Mesothelial cell of epicardium (in vitro differentiated cells): Measurements from ENCODE around the gene C9orf78. TPM values are rescaled to one million over a fixed set of nuclear protein-coding genes. Genes with fewer than 3 reads are reported as not detected.

Experiments used
- DNase-seq, 2 experiments: peaks; one replicate each; pipeline ENCODE4 v3.0.0; 2021; ENCODE audit warnings: low spot score in 2 of 2; ENCODE audit not compliant: unreplicated experiment in 2 of 2
- H3K27ac Mint-ChIP-seq: 2 replicates; pipeline ENCODE4 v1.8.0; 2021; ENCODE audit warnings: mixed read lengths
- H3K27me3 Mint-ChIP-seq: 2 replicates; pipeline ENCODE4 v1.8.0; 2021; ENCODE audit warnings: low read depth, mixed read lengths
- H3K36me3 Mint-ChIP-seq: 2 replicates; pipeline ENCODE4 v1.8.0; 2021; ENCODE audit warnings: mixed read lengths
- H3K4me1 Mint-ChIP-seq: 2 replicates; pipeline ENCODE4 v1.8.0; 2021; ENCODE audit warnings: mixed read lengths
- H3K4me3 Mint-ChIP-seq: 2 replicates; pipeline ENCODE4 v1.8.0; 2021; ENCODE audit warnings: mild to moderate bottlenecking, moderate library complexity, mixed read lengths
- H3K9me3 Mint-ChIP-seq: 2 replicates; pipeline ENCODE4 v1.8.0; 2021; ENCODE audit warnings: mixed read lengths
- CTCF ChIP-seq: fragments of 200-600 bp; sonication (generic); IDR thresholded peaks from one replicate; pipeline ENCODE4 v1.5.0; 2021; ENCODE audit warnings: antibody characterized with exemption; ENCODE audit not compliant: unreplicated experiment
- total RNA-seq: library from RNA; stranded (reverse); gene quantifications from 3 replicates; pipeline ENCODE4 v1.2.1, GENCODE V29; 2021

Gene C9orf78
- total RNA-seq, 1 donor from 2014 or later = 29.9 TPM

- no peak overlapping the region for H3K27ac Mint-ChIP-seq
- H3K9me3 Mint-ChIP-seq = no peaks in the 10 kb centered on the region
Observed at GRCh38 chr9:129840034-129840433, 5.0 kb upstream of the C9orf78 start.

GRCh38 chr9:129839324-129840023 lies 4.4 kb upstream of the C9orf78 start:
- no peak for DNase-seq
- no peaks in the 10 kb centered on the region for H3K9me3 Mint-ChIP-seq
- no peak for TF ChIP-seq CTCF
- H3K4me1 Mint-ChIP-seq = peaks cover 28% of the 10 kb centered on the region
- no peak overlapping the region for H3K27ac Mint-ChIP-seq
- no peaks in the 10 kb centered on the region for H3K27me3 Mint-ChIP-seq
- no peak overlapping the region for H3K4me3 Mint-ChIP-seq
- peaks cover 7% of the 10 kb centered on the region for H3K36me3 Mint-ChIP-seq

More at GRCh38 chr9:129840034-129840433, 5.0 kb upstream of the C9orf78 start:
- Mint-ChIP-seq H3K4me1 (peaks cover 22% of the 10 kb centered on the region), H3K36me3 (peaks cover 7% of the 10 kb centered on the region), H3K4me3 (no peak overlapping the region), H3K27me3 (no peaks in the 10 kb centered on the region)
- DNase-seq = no peak
- TF ChIP-seq CTCF = no peak

- Mint-ChIP-seq H3K27ac (no peak overlapping the region), H3K36me3 (peaks cover 7% of the 10 kb centered on the region), H3K27me3 (no peaks in the 10 kb centered on the region), H3K9me3 (no peaks in the 10 kb centered on the region), H3K4me3 (no peak overlapping the region), H3K4me1 (peaks cover 34% of the 10 kb centered on the region)
- TF ChIP-seq CTCF = no peak
- no peak for DNase-seq
Observed at GRCh38 chr9:129838707-129839259, 3.7 kb upstream of the C9orf78 start.

- Mint-ChIP-seq H3K4me3 (peak overlapping the region; percentile 93), H3K36me3 (peaks cover 10% of the 10 kb centered on the region), H3K4me1 (peaks cover 34% of the 10 kb centered on the region), H3K27me3 (no peaks in the 10 kb centered on the region), H3K27ac (peak overlapping the region; percentile 93), H3K9me3 (no peaks in the 10 kb centered on the region)
- DNase-seq = no peak
- no peak for TF ChIP-seq CTCF
Observed at GRCh38 chr9:129836311-129837007, 1.4 kb upstream of the C9orf78 start.

GRCh38 chr9:129835860-129836223 lies 767 bp upstream of the C9orf78 start:
- Mint-ChIP-seq H3K4me1 (peaks cover 34% of the 10 kb centered on the region), H3K27ac (peak overlapping the region; percentile 93), H3K27me3 (no peaks in the 10 kb centered on the region), H3K9me3 (no peaks in the 10 kb centered on the region), H3K4me3 (peak overlapping the region; percentile 93), H3K36me3 (peaks cover 12% of the 10 kb centered on the region)
- TF ChIP-seq CTCF = no peak
- no peak for DNase-seq
